ENCODE results near the gene QRSL1.
A peak's percentile ranks its signal among the peaks of the same experiment; 100 is the strongest.
"Not testable (repeated sequence)": the region's sequence is repeated elsewhere in the genome, so short reads cannot be mapped to it uniquely, and the experiment has no call there.

Gene QRSL1, protein sequence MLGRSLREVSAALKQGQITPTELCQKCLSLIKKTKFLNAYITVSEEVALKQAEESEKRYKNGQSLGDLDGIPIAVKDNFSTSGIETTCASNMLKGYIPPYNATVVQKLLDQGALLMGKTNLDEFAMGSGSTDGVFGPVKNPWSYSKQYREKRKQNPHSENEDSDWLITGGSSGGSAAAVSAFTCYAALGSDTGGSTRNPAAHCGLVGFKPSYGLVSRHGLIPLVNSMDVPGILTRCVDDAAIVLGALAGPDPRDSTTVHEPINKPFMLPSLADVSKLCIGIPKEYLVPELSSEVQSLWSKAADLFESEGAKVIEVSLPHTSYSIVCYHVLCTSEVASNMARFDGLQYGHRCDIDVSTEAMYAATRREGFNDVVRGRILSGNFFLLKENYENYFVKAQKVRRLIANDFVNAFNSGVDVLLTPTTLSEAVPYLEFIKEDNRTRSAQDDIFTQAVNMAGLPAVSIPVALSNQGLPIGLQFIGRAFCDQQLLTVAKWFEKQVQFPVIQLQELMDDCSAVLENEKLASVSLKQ

GRCh38 chr6:106629103-106629858 lies at the start of gene QRSL1, which contains the start of gene RTN4IP1:
TSS of gene QRSL1 (plus strand) at chr6:106629578. CDS start at chr6:106629682, 104 bp downstream.
TSS of gene RTN4IP1 (minus strand) at chr6:106629498. CDS start at chr6:106629021, 477 bp downstream.
- peak; percentile 92 for DNase-seq

DNA sequence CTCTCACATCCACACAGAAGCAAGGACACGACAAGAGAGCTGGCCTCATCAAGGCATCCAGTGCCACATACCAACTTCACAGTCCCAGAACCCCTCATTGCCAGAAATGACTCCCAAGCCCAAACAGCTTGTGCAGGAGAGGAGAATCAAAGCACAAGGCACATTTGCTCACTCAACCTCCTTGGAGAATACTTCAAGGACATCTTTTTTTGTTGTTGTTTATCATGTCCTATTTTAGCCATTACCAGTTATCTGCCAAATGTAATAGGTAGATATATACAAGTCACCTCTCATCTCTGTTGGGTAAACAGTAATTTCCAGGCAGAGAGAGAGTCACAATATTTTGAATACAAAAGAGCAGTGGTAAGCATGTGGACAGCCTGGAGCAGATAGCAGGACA lies 47.9 kb upstream of the QRSL1 start:
- DNase-seq = no peak

DNA sequence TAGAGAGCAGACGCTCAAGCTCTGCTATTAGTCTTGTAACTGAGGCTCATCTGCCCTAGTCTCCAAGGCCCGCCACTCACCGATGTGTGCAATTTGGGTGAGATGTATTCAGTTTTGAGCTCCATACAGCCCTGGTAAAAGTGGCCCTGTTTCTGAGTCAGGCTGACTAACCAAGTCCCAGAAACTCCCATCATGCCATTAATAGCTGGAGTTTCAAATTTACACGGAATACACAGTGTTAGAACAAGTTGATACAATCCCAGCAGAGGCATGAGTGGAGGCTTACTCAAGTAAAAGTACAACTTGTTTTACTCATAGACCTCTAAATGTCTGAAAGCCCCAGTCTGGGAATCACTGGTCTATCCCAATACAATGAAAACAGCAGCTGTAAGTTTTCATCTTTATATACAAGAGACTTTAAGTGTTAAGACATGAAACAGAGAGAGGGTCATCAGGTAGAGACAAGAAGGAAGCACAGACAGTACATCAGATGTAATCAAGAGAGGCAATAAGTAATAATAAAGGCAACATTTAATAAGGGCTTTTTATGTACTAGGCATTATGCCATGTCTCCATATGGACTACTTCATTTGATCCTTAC lies 42.5 kb upstream of the QRSL1 start:
- DNase-seq = no peak

- not testable (repeated sequence) for DNase-seq
Measured at GRCh38 chr6:106588937-106589336, 40.4 kb upstream of the QRSL1 start.

- no peak for DNase-seq
Measured at GRCh38 chr6:106591111-106591825, 38.1 kb upstream of the QRSL1 start.

GRCh38 chr6:106599440-106599839 lies 29.9 kb upstream of the QRSL1 start:
- DNase-seq = no peak

- DNase-seq = no peak
Measured at GRCh38 chr6:106600329-106600728, 29.0 kb upstream of the QRSL1 start.

DNA sequence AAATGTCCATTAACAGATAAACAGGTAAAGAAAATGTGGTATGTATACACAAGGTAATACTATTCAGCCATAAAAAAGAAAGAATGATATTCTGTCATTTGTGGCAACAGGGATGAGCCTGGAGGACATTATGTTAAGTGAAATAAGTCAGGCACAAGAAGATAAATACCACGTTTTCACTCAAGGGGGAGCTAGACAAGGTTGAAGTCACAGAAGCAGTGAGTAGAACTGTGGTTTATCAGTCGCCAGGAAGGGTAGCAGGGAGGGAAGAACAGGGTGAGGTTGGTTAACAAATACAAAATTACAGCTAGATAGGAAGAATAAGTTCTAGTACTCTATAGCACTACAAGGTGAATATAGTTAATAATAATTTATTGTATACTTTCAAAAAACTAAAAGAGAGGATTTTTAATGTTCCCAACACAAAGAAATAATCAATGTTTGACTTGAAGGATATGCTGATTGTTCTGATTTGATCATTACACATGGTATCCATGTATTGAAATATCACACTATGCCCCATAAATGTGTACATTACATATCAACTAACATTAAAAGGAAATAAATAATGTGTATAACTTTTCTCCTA lies 21.2 kb upstream of the QRSL1 start:
- peak; percentile 67 for DNase-seq

GRCh38 chr6:106609699-106610098 lies 19.7 kb upstream of the QRSL1 start:
- DNase-seq = peak; percentile 15

DNA sequence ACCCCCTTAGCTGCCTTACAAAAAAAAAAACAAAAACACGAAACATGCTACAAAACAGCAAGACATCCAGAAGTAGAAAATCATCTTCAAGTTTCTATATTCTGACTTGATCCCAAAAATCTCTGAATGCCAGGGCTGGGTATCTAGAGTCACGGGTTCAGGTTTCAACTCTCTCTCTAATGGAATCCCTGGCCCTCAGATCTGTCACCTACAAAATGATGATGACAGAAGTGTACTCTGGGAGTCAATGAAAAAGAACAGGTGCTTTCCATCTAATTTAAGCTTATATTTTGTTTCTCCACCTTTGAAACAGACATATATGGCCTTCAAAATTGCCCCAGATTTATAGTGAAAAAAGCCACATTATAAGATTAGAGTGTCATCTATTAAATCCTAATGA lies 18.3 kb upstream of the QRSL1 start:
- DNase-seq = no peak

DNA sequence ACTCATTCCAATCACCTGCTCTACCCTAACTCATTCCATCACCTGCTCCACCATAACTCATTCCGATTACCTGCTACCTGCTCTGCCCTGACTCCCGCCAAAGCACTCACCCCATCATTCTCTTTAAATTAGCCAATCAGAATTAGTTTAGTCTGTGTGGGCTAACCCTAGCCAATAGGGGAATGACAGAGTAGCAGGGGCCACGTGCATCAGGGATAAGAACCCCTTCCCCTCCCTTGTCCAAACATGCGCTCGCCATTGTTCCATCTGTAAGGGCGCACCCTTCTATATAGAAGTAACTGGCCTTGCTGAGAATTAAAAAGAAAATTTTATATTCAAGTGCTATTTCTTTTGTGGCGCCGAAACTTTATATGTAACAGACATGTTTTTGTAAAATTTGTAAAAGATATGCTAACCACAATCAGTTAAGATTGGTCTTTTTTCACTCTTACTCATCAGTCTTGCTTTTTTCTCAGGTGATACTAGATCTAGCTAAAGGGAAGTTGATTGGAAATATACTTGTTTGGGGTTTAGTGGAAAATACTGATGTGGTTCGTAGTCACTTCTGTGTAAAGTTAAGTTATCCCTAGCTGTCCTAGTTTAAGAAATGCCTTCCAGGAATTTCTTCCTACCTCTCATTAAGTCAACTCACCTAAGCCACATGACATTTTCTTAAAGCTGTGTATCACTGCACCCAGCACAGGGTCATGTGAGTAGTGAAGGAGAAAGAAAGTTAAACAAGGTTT lies 16.5 kb upstream of the QRSL1 start:
- DNase-seq = no peak

- DNase-seq = no peak
Measured at GRCh38 chr6:106613590-106613989, 15.8 kb upstream of the QRSL1 start.

DNA sequence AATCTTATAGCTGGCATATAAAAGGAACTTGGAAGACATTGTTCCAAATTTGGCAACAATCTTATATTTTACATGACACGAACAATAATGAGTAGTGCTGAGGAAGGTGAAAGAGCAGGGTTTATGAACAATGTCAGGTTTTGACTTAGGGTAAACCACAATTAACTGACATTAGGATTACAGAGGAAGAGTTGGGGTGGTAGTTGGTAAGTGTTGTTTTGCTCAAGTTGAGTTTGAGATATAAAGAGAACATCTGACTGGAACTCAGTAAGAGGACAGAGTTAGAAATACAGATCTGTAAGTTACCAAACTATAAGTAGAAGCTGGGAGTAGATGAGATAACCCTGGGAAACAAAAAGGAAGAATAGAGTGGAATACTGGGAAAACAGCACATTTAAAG lies 15.2 kb upstream of the QRSL1 start:
- no peak for DNase-seq

- no peak for DNase-seq
Measured at GRCh38 chr6:106614592-106615257, 14.7 kb upstream of the QRSL1 start.

DNA sequence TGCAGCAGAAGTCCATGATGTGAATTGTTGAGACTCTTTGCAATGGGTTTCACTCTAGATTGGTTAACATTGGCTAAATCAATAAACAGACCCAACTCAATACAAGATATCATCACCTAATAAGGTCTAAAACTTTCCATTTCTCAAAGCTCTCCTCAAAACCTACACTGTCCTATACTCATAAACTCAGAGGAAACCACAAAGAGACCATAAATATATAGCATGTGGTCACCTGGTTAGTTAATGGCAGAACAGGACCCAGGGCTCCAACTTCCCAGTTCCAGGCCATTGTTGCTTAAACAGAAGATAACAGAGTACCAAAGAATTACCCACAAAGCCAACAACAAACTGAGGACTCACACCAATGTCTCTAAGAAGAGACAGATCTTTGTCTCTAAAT lies 12.1 kb upstream of the QRSL1 start:
- no peak for DNase-seq

DNA sequence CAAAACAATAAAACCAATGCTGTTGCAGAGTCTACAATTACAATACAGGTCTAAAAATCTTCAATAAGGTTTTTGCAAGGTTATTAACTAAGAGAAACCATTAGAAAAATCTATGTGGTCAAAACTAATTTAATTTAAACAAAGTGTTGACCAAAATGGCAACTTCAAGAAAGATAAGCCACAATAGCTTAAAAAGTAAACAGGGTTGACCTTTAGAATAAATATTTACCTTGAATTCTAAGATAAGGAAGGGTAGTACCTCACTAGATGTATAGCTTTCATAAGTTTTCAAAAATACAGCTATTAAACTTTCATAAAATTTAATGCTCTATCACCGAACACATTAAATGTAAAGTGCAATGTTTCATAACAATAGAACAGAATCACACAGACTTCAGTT lies 11.5 kb upstream of the QRSL1 start:
- DNase-seq = no peak

DNA sequence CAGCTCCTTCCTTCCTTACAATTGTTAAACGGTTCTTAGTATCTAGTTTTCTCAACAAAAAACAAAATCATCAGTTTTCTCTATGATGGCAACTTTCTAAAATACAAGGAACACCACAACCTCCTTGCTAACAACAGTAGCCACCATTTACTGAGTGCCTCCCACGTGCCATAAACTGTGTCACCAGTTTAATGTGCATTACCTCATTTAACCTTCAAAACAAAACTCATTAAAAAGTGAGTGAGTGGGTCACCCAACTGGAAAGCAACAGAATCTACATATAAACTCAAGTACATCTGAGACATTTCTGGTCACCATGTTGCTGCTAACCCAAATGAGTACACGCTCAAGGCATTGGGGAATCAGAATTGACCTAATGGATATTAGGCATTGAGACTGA lies 11.1 kb upstream of the QRSL1 start:
- DNase-seq = no peak

DNA sequence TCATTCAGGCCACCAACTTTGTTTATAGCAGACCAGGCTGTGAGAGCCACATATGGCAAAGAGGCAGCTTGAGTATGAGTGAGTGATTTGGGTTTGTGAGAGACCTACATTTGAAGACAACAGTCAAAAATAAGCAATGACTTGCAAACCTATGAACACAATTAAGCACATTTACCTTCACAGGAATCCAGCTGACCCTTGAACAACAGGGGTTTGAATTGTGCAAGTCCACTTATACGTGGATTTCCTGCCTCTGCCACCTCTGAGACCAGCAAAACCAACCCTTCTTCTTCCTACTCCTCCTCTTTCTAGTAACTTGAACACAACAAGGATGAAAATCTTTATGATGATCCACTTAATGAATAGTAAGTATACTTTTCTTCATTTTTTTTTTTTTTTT lies 10.2 kb upstream of the QRSL1 start:
- DNase-seq = no peak

DNA sequence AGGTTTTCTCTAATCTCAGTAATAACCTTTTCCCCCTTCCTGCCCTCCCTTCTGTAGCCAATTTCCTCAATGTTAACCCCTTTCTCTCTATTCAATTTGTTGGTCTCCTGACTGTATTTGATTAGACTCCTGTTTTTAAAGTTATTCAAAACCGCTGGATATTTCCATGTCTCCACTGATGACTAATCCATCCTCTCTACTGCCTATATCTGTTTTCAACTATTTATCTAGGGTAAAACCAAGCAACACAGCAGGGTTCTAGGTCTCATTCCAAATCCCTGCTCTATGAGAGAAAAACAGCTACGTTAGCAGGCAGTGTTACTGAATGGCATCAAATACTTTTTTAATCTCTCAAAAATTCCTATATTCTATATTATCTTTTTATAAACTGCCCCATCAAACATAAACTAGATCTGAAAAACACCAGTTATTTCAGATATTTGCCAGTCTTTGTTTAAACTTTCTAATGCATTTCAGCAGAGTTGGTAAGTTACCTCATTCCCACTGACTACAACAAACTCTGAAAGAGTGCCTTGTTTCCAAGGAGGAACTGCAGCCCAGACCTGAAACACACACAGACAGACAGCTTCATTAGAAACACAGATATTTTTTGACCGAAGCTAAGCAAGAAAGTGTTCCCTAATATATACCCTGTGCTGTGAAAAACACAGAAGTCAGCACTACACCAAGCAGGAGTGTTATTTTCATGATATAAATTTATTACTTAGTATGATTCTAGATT lies 8.3 kb upstream of the QRSL1 start:
- no peak for DNase-seq

GRCh38 chr6:106622412-106622811 lies 7.0 kb upstream of the QRSL1 start:
- DNase-seq = no peak
